ENCODE results near the gene TAF13. TPM values are rescaled to one million over a fixed set of nuclear protein-coding genes. Genes with fewer than 3 reads are reported as not detected.

Gene TAF13
- total and polyA plus RNA-seq, 9 of the 15 experiments (the other 6 are each of a cell fraction or from before 2014, with no cell fraction given) = 14.9 to 77.2 (median 38.7) TPM

- TF ChIP-seq ATF3 (IDR thresholded peaks at IDR 0.05) (no peak), ATF3 (CRISPR knock-in tag; conservative IDR thresholded peaks at IDR 0.05) (0 out of 2 replicates have a peak, but pooled peaks have one; percentile 34), ZFPM2 (CRISPR knock-in tag; IDR thresholded peaks at IDR 0.05) (no peak), CREBBP (IDR thresholded peaks at IDR 0.05; ENCODE audit: low read depth, low read length) (no peak), DDX20 (tag; IDR thresholded peaks at IDR 0.05; ENCODE audit: low read depth) (no peak), ZNF174 (CRISPR knock-in tag; IDR thresholded peaks at IDR 0.05) (no peak), HNRNPLL (IDR thresholded peaks at IDR 0.05; ENCODE audit: low read depth, low read length, poor library complexity, severe bottlenecking) (no peak), ZNF263 (CRISPR knock-in tag; IDR thresholded peaks at IDR 0.05; ENCODE audit: borderline replicate concordance) (no peak), ARNT (IDR thresholded peaks at IDR 0.05) (no peak), MYC (IDR thresholded peaks at IDR 0.05; ENCODE audit: low read depth, low read length) (no peak), MYC (CRISPR knock-in tag; IDR thresholded peaks at IDR 0.05; ENCODE audit: borderline replicate concordance, low read depth) (no peak), CEBPZ (IDR thresholded peaks at IDR 0.05; ENCODE audit: borderline replicate concordance, low read depth, low read length) (no peak), HMG20B (CRISPR knock-in tag; IDR thresholded peaks at IDR 0.05) (no peak), XRCC4 (IDR thresholded peaks at IDR 0.05; ENCODE audit: extremely low read depth, insufficient read depth, insufficient read length) (no peak), ZHX1 (conservative IDR thresholded peaks at IDR 0.05; ENCODE audit: low read length) (0 out of 2 replicates have a peak, but pooled peaks have one; percentile 26), ETS2 (tag; IDR thresholded peaks at IDR 0.05; ENCODE audit: borderline replicate concordance, poor library complexity, severe bottlenecking) (no peak), PML (IDR thresholded peaks at IDR 0.05; ENCODE audit: low read length) (no peak), OTX1 (CRISPR knock-in tag; IDR thresholded peaks at IDR 0.05) (no peak), ZNF583 (CRISPR knock-in tag; IDR thresholded peaks at IDR 0.05) (no peak), YY1 (IDR thresholded peaks at IDR 0.05; ENCODE audit: borderline replicate concordance in 1 of 3, control insufficient read depth in 1 of 3, extremely low read depth in 1 of 3, insufficient read depth in 3 of 3, insufficient read length in 1 of 3, insufficient replicate concordance in 2 of 3, low read depth in 1 of 3, low read length in 2 of 3) (peak in 1 of 3 experiments; percentile 77), EP300 (IDR thresholded peaks at IDR 0.05; ENCODE audit: low read length) (no peak), ARHGAP35 (IDR thresholded peaks at IDR 0.05; ENCODE audit: partially characterized antibody) (no peak)
Observed at GRCh38 chr1:109105881-109106280, 30.1 kb upstream of the TAF13 start (continued).
